ENCODE data around the gene SCN4B. TPM values are rescaled to one million over a fixed set of nuclear protein-coding genes. Genes with fewer than 3 reads are reported as not detected.

The SCN4B gene
- total and polyA plus RNA-seq, 2 donors (not counting 3 experiments of a cell fraction or from before 2014, with no cell fraction given) = 0.06 to 0.13 TPM

- Histone ChIP-seq H3K9ac (replicated peaks; ENCODE audit: extremely low read depth, insufficient read depth, low read length) (no peak overlapping the region), H3K9me1 (replicated peaks; ENCODE audit: control insufficient read depth, extremely low read depth, insufficient read depth, low read length) (no peaks in the 10 kb centered on the region), H3K9me3 (replicated peaks; ENCODE audit: control insufficient read depth, insufficient read depth, low read length) (no peaks in the 10 kb centered on the region), H2AFZ (ENCODE audit: low read depth, low read length) (no peak overlapping the region), H4K20me1 (replicated peaks; ENCODE audit: control insufficient read depth, extremely low read depth, insufficient read depth, low read length) (no peaks in the 10 kb centered on the region), H3K27ac (ENCODE audit: insufficient read depth, low read depth, low read length) (no peak overlapping the region), H3K79me2 (ENCODE audit: control insufficient read depth, insufficient read depth, low read length) (no peaks in the 10 kb centered on the region), H3K36me3 (ENCODE audit: control insufficient read depth in 2 of 2, extremely low read depth in 1 of 2, insufficient read depth in 2 of 2, low read length in 2 of 2) (no peaks in the 10 kb centered on the region), H3K4me2 (ENCODE audit: insufficient read depth, low read length) (no peak overlapping the region), H3K4me3 (replicated peaks in 1 of 3; ENCODE audit: insufficient read depth in 1 of 3, low read depth in 1 of 3, low read length in 3 of 3) (no peak overlapping the region), H3K4me1 (ENCODE audit: control insufficient read depth, extremely low read depth, insufficient read depth, low read length) (no peaks in the 10 kb centered on the region), H3K27me3 (ENCODE audit: control insufficient read depth in 2 of 2, insufficient read depth in 2 of 2, low read length in 2 of 2) (peaks cover 6 to 25% of the 10 kb centered on the region in 2 experiments)
- FAIRE-seq (no peak), DNase-seq (ENCODE audit: low read depth, low spot score) (no peak)
- dilution Hi-C loops (cut with MboI; ENCODE audit: extremely low pct_ligation_motif_present, low sequenced_read_pairs) (no loop called here), intact Hi-C loops (cut with micrococcal nuclease) (no loop called here)
- CTCF ChIA-PET = no interaction called here
- TF ChIP-seq FOS (IDR thresholded peaks at IDR 0.05; ENCODE audit: borderline replicate concordance, insufficient read depth, low read length) = no peak
- TF ChIP-seq POLR2AphosphoS5 (IDR thresholded peaks at IDR 0.05; ENCODE audit: insufficient read depth, low read depth, low read length) = no peak
- no peak for TF ChIP-seq POLR2A (IDR thresholded peaks at IDR 0.05; ENCODE audit: low read depth, low read length)
- TF ChIP-seq EZH2 (IDR thresholded peaks at IDR 0.05; ENCODE audit: borderline replicate concordance, low read depth, low read length, severe bottlenecking) = no peak
- TF ChIP-seq JUN (IDR thresholded peaks at IDR 0.05; ENCODE audit: borderline replicate concordance, insufficient read depth, insufficient read length, low read depth) = no peak
- TF ChIP-seq CTCF (IDR thresholded peaks at IDR 0.05; ENCODE audit: extremely low read depth in 1 of 2, insufficient read depth in 1 of 2, low read depth in 1 of 2, low read length in 2 of 2) = no peak
- TF ChIP-seq MAX (IDR thresholded peaks at IDR 0.05; ENCODE audit: insufficient read depth, insufficient read length) = no peak
- TF ChIP-seq GATA2 (IDR thresholded peaks at IDR 0.05; ENCODE audit: insufficient read depth, insufficient read length, low read depth, low read length) = no peak
- no TSS peak for BruUV-seq (replicated peaks)
- POLR2A ChIA-PET = no interaction called here
Observed at GRCh38 chr11:118166641-118167040, 14.0 kb upstream of the SCN4B start.
